SK-N-SH treated with all-trans-retinoic acid at 6 μM for 48 hours (cell line): ENCODE measurements around the gene FLT1.

Experiments
- ISL1 ChIP-seq: fragments of 250-450 bp; sonication (Bioruptor Pico); IDR thresholded peaks from 2 replicates; pipeline ENCODE4 v2.1.2; 2022; ENCODE audit warnings: mild to moderate bottlenecking, moderate library complexity
- PPARA ChIP-seq: fragments of 250-450 bp; sonication (Bioruptor Pico); IDR thresholded peaks from 2 replicates; pipeline ENCODE4 v1.5.0; 2020; ENCODE audit warnings: mild to moderate bottlenecking, borderline replicate concordance
- ZC3H10 ChIP-seq: fragments of 250-450 bp; sonication (Bioruptor Pico); IDR thresholded peaks from 2 replicates; pipeline ENCODE4 v1.5.1; 2021; ENCODE audit warnings: mild to moderate bottlenecking, moderate library complexity
- TF ChIP-seq, protein P1 (sequence below): fragments of 250-450 bp; sonication (Bioruptor Pico); IDR thresholded peaks from 2 replicates; pipeline ENCODE4 v1.8.0; 2020; ENCODE audit warnings: mild to moderate bottlenecking, moderate library complexity, borderline replicate concordance

DNA sequence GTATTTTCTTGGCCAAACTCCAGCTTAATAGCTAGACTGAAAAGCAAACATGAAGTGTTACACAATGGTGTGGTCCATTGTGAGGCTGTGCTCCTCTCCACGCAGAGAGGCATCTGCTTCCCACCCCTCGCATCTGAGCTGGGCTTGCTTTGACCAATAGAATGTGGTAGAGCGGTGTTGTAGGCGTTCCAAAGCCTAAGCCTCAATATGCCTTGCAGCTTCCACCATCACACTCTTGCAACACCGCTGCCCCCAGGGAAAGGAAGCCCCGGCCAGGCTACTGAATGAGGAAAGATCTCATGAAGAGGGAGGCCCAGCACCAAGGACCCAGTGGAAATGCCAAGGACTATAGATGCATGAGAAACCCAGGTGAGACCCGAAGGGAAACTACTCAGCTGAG is 9.4 kb downstream of the FLT1 start:
- TF ChIP-seq, protein P1, sequence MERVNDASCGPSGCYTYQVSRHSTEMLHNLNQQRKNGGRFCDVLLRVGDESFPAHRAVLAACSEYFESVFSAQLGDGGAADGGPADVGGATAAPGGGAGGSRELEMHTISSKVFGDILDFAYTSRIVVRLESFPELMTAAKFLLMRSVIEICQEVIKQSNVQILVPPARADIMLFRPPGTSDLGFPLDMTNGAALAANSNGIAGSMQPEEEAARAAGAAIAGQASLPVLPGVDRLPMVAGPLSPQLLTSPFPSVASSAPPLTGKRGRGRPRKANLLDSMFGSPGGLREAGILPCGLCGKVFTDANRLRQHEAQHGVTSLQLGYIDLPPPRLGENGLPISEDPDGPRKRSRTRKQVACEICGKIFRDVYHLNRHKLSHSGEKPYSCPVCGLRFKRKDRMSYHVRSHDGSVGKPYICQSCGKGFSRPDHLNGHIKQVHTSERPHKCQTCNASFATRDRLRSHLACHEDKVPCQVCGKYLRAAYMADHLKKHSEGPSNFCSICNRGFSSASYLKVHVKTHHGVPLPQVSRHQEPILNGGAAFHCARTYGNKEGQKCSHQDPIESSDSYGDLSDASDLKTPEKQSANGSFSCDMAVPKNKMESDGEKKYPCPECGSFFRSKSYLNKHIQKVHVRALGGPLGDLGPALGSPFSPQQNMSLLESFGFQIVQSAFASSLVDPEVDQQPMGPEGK (CRISPR knock-in tag) = no peak
- TF ChIP-seq ISL1 (CRISPR knock-in tag) = no peak
- no peak for TF ChIP-seq PPARA (CRISPR knock-in tag)
- no peak for TF ChIP-seq ZC3H10 (CRISPR knock-in tag)
